DOHH2 (cell line): ENCODE measurements around the gene ERC2.
A peak's percentile ranks its signal among the peaks of the same experiment; 100 is the strongest.

Source experiments
- H3F3A ChIP-seq: fragments of 200-600 bp; sonication (generic), shearing (Covaris generic); 2 replicates; pipeline ENCODE4 v1.6.0; 2016; ENCODE audit warnings: antibody characterized with exemption, mild to moderate bottlenecking; ENCODE audit not compliant: control insufficient read depth, insufficient read depth
- H3K27ac ChIP-seq: fragments of 200-600 bp; sonication (generic); 2 replicates; pipeline ENCODE4 v1.5.1; 2014; ENCODE audit warnings: low read depth, mild to moderate bottlenecking, low read length, moderate library complexity
- H3K27me3 ChIP-seq: fragments of 200-600 bp; sonication (generic); 2 replicates; pipeline ENCODE4 v1.6.1; 2014; ENCODE audit warnings: mild to moderate bottlenecking, low read length, mixed read lengths; ENCODE audit not compliant: control insufficient read depth
- H3K36me3 ChIP-seq: fragments of 200-600 bp; sonication (generic); 2 replicates; pipeline ENCODE4 v1.6.1; 2014; ENCODE audit warnings: mild to moderate bottlenecking, low read length, moderate library complexity, mixed read lengths; ENCODE audit not compliant: control insufficient read depth
- H3K4me1 ChIP-seq: fragments of 200-600 bp; sonication (generic); 2 replicates; pipeline ENCODE4 v1.6.1; 2014; ENCODE audit warnings: mild to moderate bottlenecking, low read length, mixed read lengths; ENCODE audit not compliant: control insufficient read depth
- H3K4me2 ChIP-seq: fragments of 200-600 bp; sonication (generic); 2 replicates; pipeline ENCODE4 v1.6.0; 2014; ENCODE audit warnings: mild to moderate bottlenecking, low read length, moderate library complexity
- H3K4me3 ChIP-seq: fragments of 200-600 bp; sonication (generic); 2 replicates; pipeline ENCODE4 v1.5.1; 2014; ENCODE audit warnings: mild to moderate bottlenecking, low read length, mixed read lengths
- H3K79me2 ChIP-seq: fragments of 200-600 bp; sonication (generic); 2 replicates; pipeline ENCODE4 v1.6.1; 2014; ENCODE audit warnings: mild to moderate bottlenecking, low read length, mixed read lengths; ENCODE audit not compliant: control insufficient read depth
- H3K9me2 ChIP-seq: fragments of 200-600 bp; sonication (generic); replicated peaks from 2 replicates; pipeline ENCODE4 v1.6.1; 2014; ENCODE audit warnings: mild to moderate bottlenecking, low read length, mixed read lengths; ENCODE audit not compliant: control insufficient read depth
- H3K9me3 ChIP-seq: fragments of 200-600 bp; sonication (generic); 2 replicates; pipeline ENCODE4 v1.6.1; 2014; ENCODE audit warnings: antibody characterized with exemption, low read length, mixed read lengths; ENCODE audit not compliant: control insufficient read depth, insufficient read depth
- H4K20me1 ChIP-seq: fragments of 200-600 bp; sonication (generic); 2 replicates; pipeline ENCODE4 v1.6.0; 2014; ENCODE audit warnings: low read depth, mild to moderate bottlenecking, antibody characterized with exemption, low read length, moderate library complexity; ENCODE audit not compliant: control insufficient read depth, insufficient read depth
- EZH2phosphoT487 ChIP-seq: fragments of 200-600 bp; sonication (generic); IDR thresholded peaks from 2 replicates; pipeline ENCODE4 v1.6.1; 2017; ENCODE audit warnings: borderline replicate concordance, mild to moderate bottlenecking, antibody characterized with exemption, low read length, moderate library complexity, mixed read lengths
- TF ChIP-seq, protein P1 (sequence below): fragments of 200-600 bp; sonication (generic); IDR thresholded peaks from one replicate; pipeline ENCODE4 v1.5.1; 2014; ENCODE audit warnings: antibody characterized with exemption, mild to moderate bottlenecking, low read depth, low read length; ENCODE audit not compliant: poor library complexity, severe bottlenecking

The ERC2 gene

DNA sequence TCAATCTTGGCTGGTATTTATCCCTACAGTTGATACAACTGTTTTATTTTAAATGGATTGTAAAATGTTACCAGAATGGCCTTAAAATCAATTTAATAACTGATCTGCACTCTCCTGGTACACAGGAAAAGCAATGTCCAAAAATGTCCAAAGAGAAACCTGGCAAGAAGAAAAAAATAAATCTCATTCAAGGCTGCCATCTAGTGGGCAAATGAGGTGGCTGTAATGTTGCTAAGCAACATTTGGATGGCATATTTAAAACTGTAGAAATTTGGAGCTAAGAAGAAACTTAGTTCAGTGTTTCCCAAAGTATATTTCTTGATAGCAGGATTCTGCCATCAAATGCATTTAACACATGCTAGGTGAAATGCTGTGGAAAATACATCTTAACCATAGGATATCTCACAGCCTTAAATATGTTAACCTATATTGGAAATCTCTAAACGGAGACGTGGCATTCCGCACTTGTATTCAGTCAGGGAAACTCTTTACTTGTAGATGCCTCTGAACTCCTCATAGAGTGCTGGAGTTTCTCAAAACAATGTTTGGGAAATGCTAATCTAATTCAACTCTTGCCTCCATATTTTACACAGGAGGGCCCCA is 216.8 kb downstream of the ERC2 start:
- TF ChIP-seq, protein P1, sequence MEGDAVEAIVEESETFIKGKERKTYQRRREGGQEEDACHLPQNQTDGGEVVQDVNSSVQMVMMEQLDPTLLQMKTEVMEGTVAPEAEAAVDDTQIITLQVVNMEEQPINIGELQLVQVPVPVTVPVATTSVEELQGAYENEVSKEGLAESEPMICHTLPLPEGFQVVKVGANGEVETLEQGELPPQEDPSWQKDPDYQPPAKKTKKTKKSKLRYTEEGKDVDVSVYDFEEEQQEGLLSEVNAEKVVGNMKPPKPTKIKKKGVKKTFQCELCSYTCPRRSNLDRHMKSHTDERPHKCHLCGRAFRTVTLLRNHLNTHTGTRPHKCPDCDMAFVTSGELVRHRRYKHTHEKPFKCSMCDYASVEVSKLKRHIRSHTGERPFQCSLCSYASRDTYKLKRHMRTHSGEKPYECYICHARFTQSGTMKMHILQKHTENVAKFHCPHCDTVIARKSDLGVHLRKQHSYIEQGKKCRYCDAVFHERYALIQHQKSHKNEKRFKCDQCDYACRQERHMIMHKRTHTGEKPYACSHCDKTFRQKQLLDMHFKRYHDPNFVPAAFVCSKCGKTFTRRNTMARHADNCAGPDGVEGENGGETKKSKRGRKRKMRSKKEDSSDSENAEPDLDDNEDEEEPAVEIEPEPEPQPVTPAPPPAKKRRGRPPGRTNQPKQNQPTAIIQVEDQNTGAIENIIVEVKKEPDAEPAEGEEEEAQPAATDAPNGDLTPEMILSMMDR: peak; percentile 80
- TF ChIP-seq EZH2phosphoT487: no peak
- H3K4me2 ChIP-seq: no peak overlapping the region
- H3K36me3 ChIP-seq: no peaks in the 10 kb centered on the region
- H3K79me2 ChIP-seq: no peaks in the 10 kb centered on the region
- no peak overlapping the region for H3K4me3 ChIP-seq
- H4K20me1 ChIP-seq: no peaks in the 10 kb centered on the region
- H3K9me2 ChIP-seq: no peaks in the 10 kb centered on the region
- no peaks in the 10 kb centered on the region for H3K4me1 ChIP-seq
- H3F3A ChIP-seq: no peaks in the 10 kb centered on the region
- H3K9me3 ChIP-seq: no peaks in the 10 kb centered on the region
- no peak overlapping the region for H3K27ac ChIP-seq
- no peaks in the 10 kb centered on the region for H3K27me3 ChIP-seq

DNA sequence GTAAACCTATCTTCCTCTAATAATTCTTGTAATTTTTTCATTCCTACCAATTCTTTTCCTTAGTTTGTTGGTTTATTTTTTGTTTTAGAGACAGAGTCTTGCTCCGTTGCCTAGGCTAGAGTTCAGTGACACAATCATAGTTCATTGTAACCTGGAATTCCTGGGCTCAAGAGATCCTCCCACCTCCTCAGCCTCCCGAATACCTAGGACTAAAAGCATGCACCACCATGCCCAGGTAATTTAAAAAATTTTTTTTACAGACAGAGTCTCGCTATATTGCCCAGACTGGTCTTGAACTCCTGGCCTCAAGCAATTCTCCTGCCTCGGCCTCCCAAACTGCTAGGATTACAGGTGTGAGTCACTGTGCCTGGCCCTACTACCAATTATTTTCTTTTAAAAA is 220.2 kb downstream of the ERC2 start:
- Histone ChIP-seq H3K27ac (no peak overlapping the region), H3K4me3 (no peak overlapping the region), H4K20me1 (no peaks in the 10 kb centered on the region), H3K9me3 (no peaks in the 10 kb centered on the region), H3K79me2 (no peaks in the 10 kb centered on the region), H3K9me2 (no peaks in the 10 kb centered on the region), H3K36me3 (no peaks in the 10 kb centered on the region), H3K27me3 (no peaks in the 10 kb centered on the region), H3K4me2 (no peak overlapping the region), H3F3A (no peaks in the 10 kb centered on the region), H3K4me1 (no peaks in the 10 kb centered on the region)
- TF ChIP-seq, protein P1: no peak
- TF ChIP-seq EZH2phosphoT487: no peak

DNA sequence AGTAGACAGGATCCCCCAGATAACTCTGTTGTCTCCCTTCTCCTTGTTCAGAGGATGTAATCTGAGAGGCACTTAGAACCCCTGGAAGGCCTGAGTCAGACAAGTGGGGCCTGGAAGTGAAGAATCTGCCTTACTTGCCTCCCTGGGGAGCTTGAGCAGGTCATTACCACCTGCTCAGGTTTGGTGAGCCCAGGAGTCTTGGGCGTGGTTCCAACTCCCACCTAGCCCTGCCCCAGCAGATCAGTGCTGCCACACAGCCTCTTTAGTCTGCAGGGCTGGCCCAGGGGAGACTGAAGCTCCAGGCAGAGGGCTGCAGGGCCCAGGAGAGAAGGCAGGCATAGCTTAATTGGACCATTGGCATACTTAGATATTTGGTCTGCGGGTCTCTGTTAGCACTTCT is 230.0 kb downstream of the ERC2 start:
- no peaks in the 10 kb centered on the region for H3K79me2 ChIP-seq
- no peaks in the 10 kb centered on the region for H3K4me1 ChIP-seq
- H3K4me2 ChIP-seq: no peak overlapping the region
- no peaks in the 10 kb centered on the region for H3K36me3 ChIP-seq
- H4K20me1 ChIP-seq: no peaks in the 10 kb centered on the region
- no peaks in the 10 kb centered on the region for H3K9me3 ChIP-seq
- no peak overlapping the region for H3K4me3 ChIP-seq
- H3K9me2 ChIP-seq: no peaks in the 10 kb centered on the region
- no peak overlapping the region for H3K27ac ChIP-seq
- no peak for TF ChIP-seq EZH2phosphoT487
- TF ChIP-seq, protein P1: no peak
- H3K27me3 ChIP-seq: no peaks in the 10 kb centered on the region; the same call in 1 of the 2 replicates
- H3F3A ChIP-seq: no peaks in the 10 kb centered on the region

DNA sequence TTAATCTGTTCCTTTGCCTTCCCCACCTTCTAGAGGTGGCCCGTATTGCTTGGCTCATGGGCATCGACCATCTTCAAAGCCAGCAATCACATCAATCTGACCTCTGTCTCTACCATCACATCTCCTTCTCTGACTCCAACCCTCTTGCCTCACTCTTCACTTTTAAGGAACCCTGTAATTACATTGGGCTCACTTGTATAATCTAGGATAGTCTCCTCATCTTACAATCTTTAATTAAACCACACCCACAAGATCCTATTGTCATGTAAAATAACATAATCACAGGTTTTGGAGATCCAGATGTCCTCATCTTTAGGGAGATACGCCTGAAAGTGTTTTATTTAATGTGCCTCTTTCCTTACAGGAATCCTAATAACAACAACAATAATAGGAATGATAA is 234.5 kb downstream of the ERC2 start:
- H3K79me2 ChIP-seq: no peaks in the 10 kb centered on the region
- no peaks in the 10 kb centered on the region for H3F3A ChIP-seq
- no peaks in the 10 kb centered on the region for H4K20me1 ChIP-seq
- no peaks in the 10 kb centered on the region for H3K36me3 ChIP-seq
- no peak overlapping the region for H3K4me2 ChIP-seq
- TF ChIP-seq, protein P1: no peak
- TF ChIP-seq EZH2phosphoT487: no peak
- no peaks in the 10 kb centered on the region for H3K4me1 ChIP-seq
- no peak overlapping the region for H3K27ac ChIP-seq
- no peaks in the 10 kb centered on the region for H3K9me3 ChIP-seq
- H3K27me3 ChIP-seq: no peaks in the 10 kb centered on the region; the same call in 1 of the 2 replicates
- no peak overlapping the region for H3K4me3 ChIP-seq
- H3K9me2 ChIP-seq: no peaks in the 10 kb centered on the region
